ENCODE measurements around the gene STX7. TPM values are rescaled to one million over a fixed set of nuclear protein-coding genes. Genes with fewer than 3 reads are reported as not detected.
"Not testable (repeated sequence)": the region's sequence is repeated elsewhere in the genome, so short reads cannot be mapped to it uniquely, and the experiment has no call there.

The STX7 gene
- total RNA-seq, 4 donors from 2014 or later = 43.2 to 81.4 (median 49.9) TPM

- Histone ChIP-seq H3K9me3 (no peaks in the 10 kb centered on the region), H3K27me3 (no peaks in the 10 kb centered on the region), H3K27ac (replicated peaks in 1 of 4) (no peak overlapping the region), H3K4me3 (no peak overlapping the region), H3K36me3 (no peaks in the 10 kb centered on the region), H3K4me1 (no peaks in the 10 kb centered on the region)
- intact Hi-C loops (cut with DNase I) = no loop called here
- no peak for TF ChIP-seq POLR2A (IDR thresholded peaks at IDR 0.05; ENCODE audit: low read depth)
- no peak for TF ChIP-seq EP300 (IDR thresholded peaks at IDR 0.05)
- DNase-seq (ENCODE audit: extremely low spot score) = no peak
These were observed 31.9 kb upstream of the STX7 start for GRCh38 chr6:132544826-132545225.

GRCh38 chr6:132537977-132538376 is 25.1 kb upstream of the STX7 start, which contains the start of gene TAAR9:
Gene TAAR9, plus strand, starts transcription at chr6:132538277. Its CDS starts 13 bp downstream, at chr6:132538290.
- H3K9me3 ChIP-seq = no peaks in the 10 kb centered on the region
- no peak within 1 kb of the TSS for H3K4me3 ChIP-seq
- H3K27me3 ChIP-seq = peaks cover 0 to 10% (median 0%) of the 10 kb centered on the region in 4 donors
- no peaks in the 10 kb centered on the region for H3K4me1 ChIP-seq
- 89% methylated on average over 4 of the region's 4 CpGs for WGBS
- TF ChIP-seq POLR2A (IDR thresholded peaks at IDR 0.05; ENCODE audit: low read depth) = no peak
- no peak for TF ChIP-seq EP300 (IDR thresholded peaks at IDR 0.05)
- TF ChIP-seq CTCF (IDR thresholded peaks at IDR 0.05) = no peak
- no peak for TF ChIP-seq POLR2AphosphoS5 (IDR thresholded peaks at IDR 0.05)
- intact Hi-C loops (cut with DNase I) = loop anchor here (10.0 kb wide), 1 partner anchor 257 kb away; the partner anchor contains the start of gene SLC18B1
- H3K27ac ChIP-seq (replicated peaks in 1 of 4) = no peak within 1 kb of the TSS
- no peak for DNase-seq (ENCODE audit: extremely low spot score)
- no peaks in the 10 kb centered on the region for H3K36me3 ChIP-seq

GRCh38 chr6:132537145-132537544 is 24.2 kb upstream of the STX7 start:
- H3K27me3 ChIP-seq = peaks cover 0 to 10% (median 0%) of the 10 kb centered on the region in 4 donors
- H3K9me3 ChIP-seq = no peaks in the 10 kb centered on the region
- intact Hi-C loops (cut with DNase I) = loop anchor here (10.0 kb wide), 1 partner anchor 258 kb away; the partner anchor contains the start of gene SLC18B1
- no peak for TF ChIP-seq CTCF (IDR thresholded peaks at IDR 0.05)
- no peak for TF ChIP-seq EP300 (IDR thresholded peaks at IDR 0.05)
- no peak for TF ChIP-seq POLR2A (IDR thresholded peaks at IDR 0.05; ENCODE audit: low read depth)
- no peak for TF ChIP-seq POLR2AphosphoS5 (IDR thresholded peaks at IDR 0.05)
- H3K36me3 ChIP-seq = no peaks in the 10 kb centered on the region
- no peaks in the 10 kb centered on the region for H3K4me1 ChIP-seq
- no peak for DNase-seq (ENCODE audit: extremely low spot score)
- H3K4me3 ChIP-seq = no peak overlapping the region
- H3K27ac ChIP-seq (replicated peaks in 1 of 4) = no peak overlapping the region
- WGBS = 77% methylated on average over 3 of the region's 3 CpGs

- not testable (repeated sequence) for H3K36me3 ChIP-seq; H3K9me3 ChIP-seq; H3K4me1 ChIP-seq; H3K4me3 ChIP-seq; H3K27ac ChIP-seq (replicated peaks in 1 of 4); H3K27me3 ChIP-seq; DNase-seq (ENCODE audit: extremely low spot score)
- intact Hi-C loops (cut with DNase I) = loop anchor here (10.0 kb wide), 1 partner anchor 260 kb away; the partner anchor contains the start of gene SLC18B1
- 86% methylated on average over 2 of the region's 2 CpGs for WGBS
These were observed 21.6 kb upstream of the STX7 start for GRCh38 chr6:132534546-132534945.

GRCh38 chr6:132530293-132530974 is 17.5 kb upstream of the STX7 start:
- Histone ChIP-seq H3K9me3 (no peaks in the 10 kb centered on the region), H3K36me3 (no peaks in the 10 kb centered on the region), H3K4me3 (no peak overlapping the region), H3K4me1 (peaks cover 0 to 4% (median 2%) of the 10 kb centered on the region in 4 donors), H3K27ac (replicated peaks in 1 of 4) (no peak overlapping the region), H3K27me3 (no peaks in the 10 kb centered on the region)
- WGBS = 22% methylated on average over 9 of the region's 9 CpGs
- no peak for DNase-seq (ENCODE audit: extremely low spot score)
- intact Hi-C loops (cut with DNase I) = loop anchor here (10.0 kb wide), 1 partner anchor 264 kb away; the partner anchor contains the start of gene SLC18B1
- TF ChIP-seq EP300 (IDR thresholded peaks at IDR 0.05) = no peak
- peak; percentile 72 to 83 (median 76) for TF ChIP-seq CTCF (IDR thresholded peaks at IDR 0.05)
- no peak for TF ChIP-seq POLR2AphosphoS5 (IDR thresholded peaks at IDR 0.05)
- no peak for TF ChIP-seq POLR2A (IDR thresholded peaks at IDR 0.05; ENCODE audit: low read depth)

Data from esophagus muscularis mucosa (tissue), 4 donors.